ENCODE measurements around the gene ABCC2.
A peak's percentile ranks its signal among the peaks of the same experiment; 100 is the strongest.
"Not testable (repeated sequence)": the region's sequence is repeated elsewhere in the genome, so short reads cannot be mapped to it uniquely, and the experiment has no call there.

ABCC2 gene

DNA sequence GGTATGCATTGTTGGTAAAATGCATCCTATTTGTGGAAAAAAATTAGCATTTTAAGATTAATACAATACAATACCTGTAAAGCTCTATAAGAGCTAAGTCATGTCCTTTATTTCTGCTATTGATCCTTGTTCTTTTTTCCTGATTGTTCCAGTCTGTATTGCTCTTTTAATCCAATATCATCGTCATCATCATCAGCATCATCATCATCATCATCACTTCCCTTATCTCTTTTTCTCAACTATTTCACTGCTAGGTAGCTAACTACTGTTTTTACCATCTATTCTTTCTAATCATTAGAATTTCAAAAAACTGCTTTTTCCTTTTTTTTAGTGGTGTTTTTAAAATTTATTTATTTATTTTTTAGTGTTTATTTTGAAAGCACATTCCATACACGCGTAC is 71.2 kb downstream of the ABCC2 start:
- DNase-seq (ENCODE audit: low spot score) = no peak

DNA sequence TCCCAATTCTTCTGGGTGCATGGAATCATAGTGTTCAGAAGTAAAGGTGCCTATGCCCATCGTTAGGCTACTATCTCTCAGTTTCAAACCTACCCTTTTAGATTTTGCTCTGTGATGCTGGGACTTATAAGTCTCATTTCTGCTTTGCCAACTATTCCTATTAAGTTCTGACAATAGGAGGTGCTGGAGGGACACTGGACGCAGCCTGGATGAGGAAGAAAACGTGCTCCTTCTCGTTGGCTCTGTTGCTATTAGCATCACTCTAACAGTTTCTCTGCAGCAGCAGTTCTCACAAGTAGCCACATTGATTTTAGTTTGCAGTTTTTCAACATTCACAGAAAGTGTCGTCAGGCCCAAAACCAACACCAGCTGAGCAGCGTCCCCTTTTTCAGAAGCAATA is 72.4 kb downstream of the ABCC2 start:
- DNase-seq (ENCODE audit: low spot score) = no peak

DNA sequence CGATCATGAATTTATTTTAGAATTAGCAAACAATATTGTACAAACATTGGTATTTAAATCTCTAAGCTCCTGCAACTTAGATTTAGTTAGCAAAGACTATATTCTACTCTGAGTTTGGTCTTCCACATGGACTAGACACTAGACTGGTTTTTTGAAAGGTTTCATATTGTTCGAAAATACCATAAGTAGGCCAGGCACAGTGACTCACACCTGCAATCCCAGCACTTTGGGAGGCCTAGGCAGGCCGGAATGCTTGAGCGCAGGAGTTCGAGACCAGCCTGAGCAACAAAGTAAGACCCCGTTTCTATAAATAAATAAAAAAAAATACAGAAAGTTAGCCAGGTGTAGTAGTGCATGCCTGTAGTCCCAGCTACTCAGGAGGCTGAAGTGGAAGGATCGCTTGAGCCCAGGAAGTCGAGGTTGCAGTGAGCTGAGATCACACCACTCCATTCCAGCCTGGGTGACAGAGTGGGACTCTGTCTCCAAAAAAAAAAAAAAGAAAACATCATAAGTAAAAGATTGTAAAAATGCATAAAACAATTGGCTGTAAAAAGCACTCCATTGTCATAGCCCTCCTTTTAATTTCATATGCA is 73.1 kb downstream of the ABCC2 start:
- no peak for DNase-seq (ENCODE audit: low spot score)

DNA sequence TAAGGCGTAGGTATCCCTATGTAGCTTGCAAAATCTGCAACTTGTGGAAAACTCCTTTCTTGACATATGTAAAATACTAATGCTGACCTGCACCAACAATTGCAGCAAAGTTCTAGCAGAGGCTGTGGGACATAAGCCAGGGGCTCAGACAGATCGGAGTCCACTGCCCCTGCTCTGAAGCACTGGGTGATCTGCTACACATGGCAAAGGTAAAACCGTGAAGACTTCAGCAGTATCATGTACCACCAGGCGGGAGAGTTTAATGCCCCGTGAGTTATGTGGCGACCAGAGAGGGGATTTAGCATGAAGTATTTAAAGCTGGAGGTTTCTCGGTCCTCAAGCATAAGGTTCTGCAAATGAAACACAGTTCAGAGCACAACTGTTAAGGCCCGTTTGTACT is 76.4 kb downstream of the ABCC2 start:
- no peak for DNase-seq (ENCODE audit: low spot score)

DNA sequence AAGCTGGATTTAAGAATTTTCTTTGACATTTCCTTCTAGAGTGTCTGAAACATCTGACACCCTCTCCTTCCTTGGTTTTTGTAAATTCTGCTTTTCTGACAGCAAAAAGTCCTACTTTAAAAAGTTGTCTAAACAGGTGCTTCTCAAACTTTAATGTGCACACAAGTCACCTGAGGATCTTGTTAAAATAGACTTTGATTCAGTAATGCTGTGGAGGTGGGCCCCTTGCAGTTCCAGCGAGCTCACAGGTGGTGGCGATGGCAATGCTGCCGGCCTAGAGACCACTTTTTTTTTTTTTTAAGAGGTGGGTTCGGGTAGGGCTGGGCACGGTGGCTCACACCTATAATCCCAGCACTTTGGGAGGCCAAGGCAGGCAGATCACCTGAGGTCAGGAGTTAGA is 77.1 kb downstream of the ABCC2 start:
- no peak for DNase-seq (ENCODE audit: low spot score)

DNA sequence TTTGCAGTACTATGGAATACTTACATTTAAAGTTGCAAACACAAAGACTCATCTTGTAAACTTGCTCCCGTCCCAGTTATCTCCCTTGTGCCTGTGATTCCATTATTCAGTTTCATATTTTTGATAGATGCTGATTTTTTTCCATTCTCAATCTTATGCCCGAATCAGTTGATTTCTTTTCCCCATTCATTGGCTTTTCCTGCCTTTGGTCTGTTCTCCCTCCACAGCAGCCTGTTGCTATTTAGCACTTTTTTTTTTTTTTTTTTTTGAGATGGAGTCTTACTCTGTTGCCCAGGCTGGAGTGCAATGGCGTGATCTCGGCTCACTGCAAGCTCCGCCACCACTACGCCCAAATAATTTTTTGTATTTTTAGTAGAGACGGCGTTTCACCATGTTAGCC is 78.0 kb downstream of the ABCC2 start:
- no peak for DNase-seq (ENCODE audit: low spot score)

DNA sequence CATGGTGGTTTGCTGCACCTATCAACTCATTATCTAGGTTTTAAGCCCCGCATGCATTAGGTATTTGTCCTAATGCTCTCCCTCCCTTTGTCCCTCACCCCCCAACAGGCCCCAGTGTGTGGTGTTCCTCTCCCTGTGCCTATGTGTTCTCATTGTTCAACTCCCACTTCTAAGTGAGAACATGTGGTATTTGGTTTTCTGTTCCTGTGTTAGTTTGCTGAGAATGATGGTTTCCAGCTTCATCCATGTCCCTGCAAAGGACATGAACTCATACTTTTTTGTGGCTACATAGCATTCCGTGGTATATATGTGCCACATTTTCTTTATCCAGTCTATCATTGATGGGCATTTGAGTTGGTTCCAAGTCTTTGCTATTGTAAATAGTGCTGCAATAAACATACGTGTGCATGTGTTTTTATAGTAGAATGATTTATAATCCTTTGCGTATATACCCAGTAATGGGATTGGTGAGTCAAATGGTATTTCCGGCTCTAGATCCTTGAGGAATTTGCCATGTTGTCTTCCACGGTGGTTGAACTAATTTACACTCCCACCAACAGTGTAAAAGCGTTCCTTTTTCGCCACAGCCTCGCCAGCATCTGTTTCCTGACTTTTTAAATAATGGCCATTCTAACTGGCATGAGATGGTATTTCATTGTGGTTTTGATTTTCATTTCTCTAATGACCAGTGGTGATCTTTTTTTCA is 81.2 kb downstream of the ABCC2 start:
- not testable (repeated sequence) for DNase-seq (ENCODE audit: low spot score)

DNA sequence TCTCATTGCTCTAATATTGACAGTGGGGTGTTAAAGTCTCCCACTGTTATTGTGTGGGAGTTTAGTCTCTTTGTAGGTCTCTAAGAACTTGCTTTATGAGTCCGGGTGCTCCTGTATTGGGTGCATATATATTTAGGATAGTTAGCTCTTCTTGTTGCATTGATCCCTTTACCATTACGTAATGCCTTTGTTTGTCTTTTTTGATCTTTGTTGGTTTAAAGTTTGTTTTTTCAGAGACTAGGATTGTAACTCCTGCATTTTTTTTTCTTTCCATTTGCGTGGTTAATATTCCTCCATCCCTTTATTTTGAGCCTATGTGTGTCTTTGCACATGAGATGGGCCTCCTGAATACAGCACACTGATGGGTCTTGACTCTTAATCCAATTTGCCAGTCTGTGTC is 84.8 kb downstream of the ABCC2 start:
- DNase-seq (ENCODE audit: low spot score) = not testable (repeated sequence)

DNA sequence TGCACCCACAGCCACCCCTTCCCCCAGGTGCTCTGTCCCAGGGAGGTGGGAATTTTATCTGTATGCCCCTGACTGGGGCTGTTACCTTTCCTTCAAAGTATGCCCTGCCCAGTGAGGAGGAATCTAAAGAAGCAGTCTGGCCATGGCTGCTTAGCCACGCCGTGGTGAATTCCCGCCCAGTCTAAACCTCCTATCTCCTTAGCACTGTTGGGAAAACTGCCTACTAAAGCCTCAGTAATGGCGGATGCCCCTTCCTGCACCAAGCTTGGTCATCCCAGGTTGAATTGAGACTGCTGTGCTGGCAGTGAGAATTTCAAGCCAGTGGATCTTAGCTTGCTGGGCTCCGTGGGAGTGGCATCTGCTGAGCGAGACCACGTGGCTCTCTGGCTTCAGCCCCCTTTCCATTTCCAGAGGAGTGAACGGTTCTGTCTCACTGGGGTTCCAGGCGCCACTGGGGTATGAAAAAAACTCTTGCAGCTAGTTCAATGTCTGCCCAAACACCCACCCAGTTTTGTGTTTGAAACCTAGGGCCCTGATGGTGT is 87.2 kb downstream of the ABCC2 start:
- no peak for DNase-seq (ENCODE audit: low spot score)

DNA sequence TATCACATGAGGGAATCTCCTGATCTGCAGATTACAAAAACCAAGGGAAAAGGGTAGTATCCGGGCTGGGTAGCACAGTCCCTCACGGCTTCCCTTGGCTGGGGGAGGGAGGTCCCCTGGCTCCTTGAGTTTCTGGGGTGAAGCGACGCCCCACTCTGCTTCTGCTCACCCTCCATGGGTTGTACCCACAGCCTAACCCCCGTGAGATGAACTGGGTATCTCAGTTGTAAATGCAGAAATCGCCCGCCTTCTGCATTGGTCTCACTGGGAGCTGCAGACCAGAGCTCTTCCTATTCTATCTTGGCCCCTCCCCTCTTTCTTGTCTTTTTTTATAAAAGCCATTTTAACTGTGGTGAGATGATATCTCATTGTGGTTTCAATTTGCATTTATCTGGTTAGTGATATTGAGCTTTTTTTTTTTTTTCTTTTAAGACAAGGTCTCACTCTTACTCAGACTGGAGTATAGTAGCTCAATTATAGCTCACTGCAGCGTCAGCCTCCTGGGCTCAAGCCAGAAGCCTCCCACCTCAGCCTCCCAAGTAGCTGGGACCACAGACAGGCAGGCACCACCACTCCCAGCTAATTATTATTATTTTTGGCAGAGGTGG is 87.8 kb downstream of the ABCC2 start:
- DNase-seq (ENCODE audit: low spot score) = peak; percentile 40

DNA sequence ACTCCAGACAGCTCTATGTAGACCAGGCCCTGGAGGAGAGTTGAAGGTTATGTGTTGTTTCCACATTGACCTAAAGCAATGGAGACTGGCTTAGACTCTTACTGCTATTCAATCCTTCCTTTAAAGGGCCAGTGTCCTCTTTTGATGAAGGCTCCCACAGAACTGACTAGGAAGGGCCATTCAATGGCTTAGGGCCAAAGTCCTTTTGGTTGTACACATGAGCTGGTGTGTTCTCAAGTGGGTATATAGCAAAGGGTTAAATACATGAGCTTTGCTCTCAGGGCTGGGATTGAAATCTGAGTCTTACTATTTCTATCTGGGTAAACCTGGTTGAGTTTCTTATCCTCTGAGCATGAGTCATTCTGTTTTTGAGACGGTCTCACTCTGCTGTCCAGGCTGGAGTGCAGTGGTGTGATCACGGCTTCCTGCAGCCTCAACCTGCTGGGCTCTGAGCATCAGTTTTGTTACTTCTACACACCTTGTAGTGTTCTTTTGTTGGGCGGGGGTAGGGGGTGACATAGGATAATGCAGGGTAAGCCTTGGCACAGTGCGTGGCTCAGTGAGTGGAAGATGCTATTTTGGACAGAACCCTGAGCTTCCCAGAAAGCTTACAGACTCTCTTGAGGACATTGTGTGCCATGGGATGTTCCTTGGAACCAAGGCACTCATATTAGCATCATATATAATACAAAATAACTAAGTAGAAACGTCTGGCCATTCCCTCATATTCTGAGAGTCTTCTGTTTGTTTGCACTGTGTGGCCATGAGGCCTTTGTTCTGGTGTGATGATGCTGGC is 90.1 kb downstream of the ABCC2 start:
- DNase-seq (ENCODE audit: low spot score) = no peak

DNA sequence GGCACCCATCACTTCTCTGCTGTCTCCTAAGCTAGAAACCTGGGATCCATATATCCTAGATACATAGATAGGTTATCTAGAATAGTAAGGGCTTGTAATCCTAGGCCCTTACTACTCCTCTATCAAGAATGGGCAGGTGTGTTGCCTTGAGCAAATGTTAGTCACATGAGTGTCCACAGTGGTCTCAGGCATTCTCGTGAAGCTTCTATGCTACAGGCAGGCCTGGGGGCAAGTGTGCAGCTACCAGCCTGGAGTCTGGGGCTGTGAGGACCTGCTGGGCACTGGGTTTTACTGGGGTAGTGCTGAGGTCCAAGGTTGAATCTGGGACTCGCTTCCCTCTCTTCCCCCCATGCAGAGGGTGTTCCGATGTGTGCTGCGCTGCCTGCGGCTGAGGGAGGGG is 91.4 kb downstream of the ABCC2 start:
- no peak for DNase-seq (ENCODE audit: low spot score)

DNA sequence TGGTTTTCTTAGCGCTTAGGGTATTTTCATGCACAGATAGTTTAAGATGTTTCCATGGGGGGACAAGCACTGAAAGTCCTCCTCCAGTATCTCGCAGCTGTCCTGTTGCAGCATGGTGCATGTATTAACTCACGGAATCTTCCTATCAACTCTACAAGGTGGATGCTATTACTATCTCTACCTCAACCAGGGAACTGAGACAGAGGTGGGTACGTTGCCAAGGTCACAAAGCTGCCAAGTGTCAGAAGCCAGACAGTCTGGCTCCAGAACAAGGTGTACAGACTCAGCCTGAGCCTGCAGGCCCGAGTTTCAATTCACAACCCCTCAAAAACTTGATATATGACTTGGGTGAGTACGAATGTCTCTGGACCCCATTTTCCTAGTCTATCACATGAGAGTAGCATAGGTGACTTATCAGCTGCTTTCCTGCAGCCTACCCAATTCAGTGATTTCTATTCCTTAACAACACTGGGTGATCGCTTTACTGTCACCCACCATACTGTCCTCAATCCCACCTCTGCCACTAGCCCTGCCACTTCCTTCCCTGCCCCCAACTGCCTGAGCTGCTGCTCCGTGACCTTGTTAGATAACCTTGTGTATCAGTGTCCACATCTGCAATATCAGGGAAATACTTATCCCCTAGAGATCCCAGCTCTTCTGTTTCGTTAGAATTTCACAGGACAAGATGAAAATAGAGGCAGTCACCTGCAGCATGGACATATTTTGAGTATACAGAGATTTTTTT is 92.1 kb downstream of the ABCC2 start:
- no peak for DNase-seq (ENCODE audit: low spot score)

DNA sequence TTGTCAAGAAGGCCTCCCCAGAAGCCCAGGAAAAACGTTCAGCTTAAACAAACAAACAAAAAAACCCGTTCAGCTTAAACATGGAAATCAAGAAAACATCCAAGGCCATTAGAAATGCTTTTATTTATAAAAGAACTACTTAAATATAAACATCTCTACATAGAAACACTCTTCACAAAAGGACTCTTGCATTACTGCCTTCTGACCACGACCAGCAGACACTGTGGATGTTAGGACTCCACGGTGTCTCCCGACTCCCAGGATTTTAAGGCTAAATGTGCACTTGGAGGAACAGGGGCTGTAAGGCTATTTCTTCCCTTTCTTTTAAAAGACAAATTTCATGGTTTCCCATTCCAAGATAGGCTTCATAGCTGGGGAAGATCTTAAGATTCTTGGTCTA is 93.0 kb downstream of the ABCC2 start:
- no peak for DNase-seq (ENCODE audit: low spot score)

DNA sequence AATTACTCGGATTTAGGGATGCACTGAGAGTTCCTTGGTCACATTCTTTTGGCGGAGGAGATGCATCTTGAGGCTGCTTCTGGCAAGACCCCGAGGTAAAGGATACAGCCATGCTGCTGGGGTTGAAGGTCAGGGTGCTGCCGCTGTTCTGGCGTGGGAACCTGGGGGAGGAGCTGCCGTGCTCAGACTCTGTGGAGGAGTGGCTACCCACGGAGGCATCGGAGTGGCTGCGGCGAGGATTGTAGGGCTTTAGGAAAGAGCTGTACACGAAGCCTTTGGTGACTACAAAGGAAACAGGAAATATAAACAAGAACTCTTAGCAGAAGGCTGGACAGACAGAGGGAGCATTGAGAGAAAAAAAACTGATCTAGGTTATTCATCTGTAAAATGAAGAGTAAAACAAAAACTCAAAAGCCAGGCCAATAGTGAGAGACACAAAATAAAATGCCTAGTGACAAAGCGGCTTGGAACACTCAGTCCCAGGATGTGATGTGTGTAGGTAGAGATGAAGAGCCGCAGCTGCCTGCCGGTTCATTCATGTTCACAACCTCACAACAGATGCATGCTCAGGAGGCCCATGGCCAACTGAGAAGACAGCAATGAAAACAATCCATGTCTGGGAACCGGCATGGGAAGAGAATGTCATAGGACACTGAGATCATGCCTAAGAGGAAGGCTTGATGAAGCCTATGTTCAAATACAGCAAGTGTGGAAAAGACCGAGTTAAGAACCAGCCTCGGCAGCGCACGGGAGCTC is 97.8 kb downstream of the ABCC2 start:
- DNase-seq (ENCODE audit: low spot score) = no peak

DNA sequence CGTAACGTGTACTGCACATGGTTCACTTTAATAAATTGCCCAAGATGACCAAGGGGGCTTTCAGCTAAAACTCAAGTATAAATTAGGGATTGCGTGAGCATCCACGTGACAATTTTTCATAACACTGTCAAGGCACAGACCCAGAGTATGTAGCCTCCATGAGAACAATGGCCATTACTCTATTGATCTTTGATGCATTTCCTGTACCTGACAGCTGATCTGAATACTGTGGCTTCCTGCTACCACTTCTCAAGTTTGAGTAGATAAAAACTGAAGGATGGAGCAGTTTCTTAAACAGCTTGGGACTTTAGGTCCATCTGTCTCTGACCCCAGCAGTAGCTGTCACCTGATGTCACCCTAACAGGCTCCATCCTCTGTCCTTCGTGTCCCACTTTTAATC is 98.9 kb downstream of the ABCC2 start:
- DNase-seq (ENCODE audit: low spot score) = no peak

DNA sequence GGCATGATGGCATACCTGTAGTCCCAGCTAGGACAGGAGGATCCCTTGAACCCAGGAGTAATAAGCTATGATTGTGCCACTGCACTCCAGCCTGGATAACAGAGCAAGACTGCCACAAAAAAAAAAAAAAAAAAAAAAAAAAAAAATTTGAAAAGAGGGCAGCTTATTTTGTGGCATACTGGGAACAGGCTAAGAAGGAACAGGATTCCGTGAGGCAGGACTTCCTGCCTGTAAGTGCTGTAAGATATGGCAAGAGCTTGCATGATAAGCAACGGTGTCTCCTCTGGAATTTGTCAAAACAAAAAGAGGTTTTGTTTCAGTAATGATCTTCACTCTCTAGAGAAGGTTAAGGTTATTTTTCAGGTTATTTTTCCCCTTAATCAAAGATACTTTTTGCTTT is 101.1 kb downstream of the ABCC2 start:
- DNase-seq (ENCODE audit: low spot score) = no peak

DNA sequence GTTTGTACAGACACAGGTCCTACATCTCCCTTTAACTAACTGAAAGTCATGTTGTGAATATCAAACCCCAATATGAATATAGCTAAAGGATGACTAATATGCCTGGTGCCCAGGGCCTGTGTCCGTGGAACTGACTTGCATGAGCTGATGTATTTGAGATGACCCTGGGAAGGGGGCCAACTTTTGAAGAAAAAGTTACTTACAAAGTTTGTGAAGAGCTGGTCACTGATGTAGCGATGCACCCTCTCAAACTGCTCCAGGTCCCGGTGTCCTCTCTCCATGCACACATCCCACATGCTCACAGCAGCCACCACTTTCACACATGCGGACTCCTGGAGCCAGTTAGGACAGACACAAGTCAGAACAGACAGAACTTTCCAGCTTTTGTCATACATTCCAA is 106.2 kb downstream of the ABCC2 start:
- DNase-seq (ENCODE audit: low spot score) = no peak

DNA sequence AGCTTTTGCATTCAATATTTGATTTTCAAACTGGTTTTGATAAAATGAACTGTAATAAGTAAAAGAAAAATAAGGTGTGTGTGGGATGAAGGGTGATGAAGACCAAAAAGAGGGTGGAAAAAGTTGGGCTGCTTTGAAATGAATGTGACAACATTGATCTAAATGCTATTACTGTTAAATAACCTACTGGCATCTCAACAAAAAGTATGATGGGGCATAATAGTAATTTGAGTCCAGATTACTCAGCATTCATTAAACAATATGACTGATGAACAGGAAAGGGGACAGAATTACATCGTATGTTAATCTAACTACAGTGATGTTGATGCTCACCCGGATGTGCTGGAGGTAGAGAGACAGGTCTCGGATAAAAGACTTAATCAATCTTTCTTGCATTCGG is 112.2 kb downstream of the ABCC2 start:
- DNase-seq (ENCODE audit: low spot score) = no peak

DNA sequence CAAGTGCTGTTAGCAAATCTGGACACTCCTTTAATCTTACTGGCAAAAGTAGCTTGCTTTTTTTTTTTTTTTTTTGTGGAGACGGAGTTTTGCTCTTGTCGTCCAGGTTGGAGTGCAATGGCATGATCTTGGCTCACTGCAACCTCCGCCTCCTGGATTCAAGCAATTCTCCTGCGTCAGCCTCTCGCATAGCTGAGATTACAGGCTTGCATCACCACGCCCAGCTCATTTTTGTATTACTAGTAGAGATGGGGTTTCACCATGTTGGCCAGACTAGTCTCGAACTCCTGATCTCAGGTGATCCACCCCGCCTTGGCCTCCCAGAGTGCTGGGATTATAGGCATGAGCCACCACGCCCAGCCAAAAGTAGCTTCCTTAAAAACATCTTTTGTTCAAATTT is 112.6 kb downstream of the ABCC2 start:
- not testable (repeated sequence) for DNase-seq (ENCODE audit: low spot score)

DNA sequence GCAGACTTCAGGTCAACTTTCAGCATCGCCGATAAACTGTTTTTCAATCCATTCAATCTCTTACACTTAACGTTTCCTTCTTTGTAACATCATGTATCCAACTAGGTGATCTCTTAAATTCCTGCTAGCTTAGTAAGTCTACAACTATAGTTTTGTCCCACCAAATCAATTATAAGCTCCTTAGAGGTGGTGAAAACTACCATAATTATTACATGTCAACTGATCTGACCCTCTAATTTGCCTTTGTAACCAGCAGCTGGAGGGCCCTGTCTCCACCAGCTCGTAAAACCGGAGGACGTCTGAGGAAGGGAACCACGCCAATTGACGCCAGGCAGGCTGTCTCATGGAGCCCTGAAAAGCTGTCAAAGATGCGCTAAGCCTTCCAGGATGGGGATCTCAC is 113.4 kb downstream of the ABCC2 start:
- DNase-seq (ENCODE audit: low spot score) = no peak

All from CD4-positive, alpha-beta T cell treated with Interleukin-6 at 100 ng/mL for 8 hours (primary cell).